HEK293 (cell line): ENCODE results near the gene SHMT2.

Source experiments
- GLIS1 ChIP-seq: fragments of 450-650 bp; formaldehyde crosslinking; IDR thresholded peaks from 2 replicates; pipeline ENCODE4 v1.5.1; 2016; ENCODE audit warnings: missing biosample characterization, missing genetic modification characterization
- KLF9 ChIP-seq: fragments of 450-650 bp; formaldehyde crosslinking; IDR thresholded peaks from 2 replicates; pipeline ENCODE4 v1.5.1; 2016; ENCODE audit warnings: missing biosample characterization, missing genetic modification characterization, low read depth
- ZBTB8A ChIP-seq: fragments of 450-650 bp; formaldehyde crosslinking; IDR thresholded peaks from 2 replicates; pipeline ENCODE4 v1.5.1; 2016; ENCODE audit warnings: missing biosample characterization, missing genetic modification characterization
- ZEB2 ChIP-seq: fragments of 450-650 bp; formaldehyde crosslinking; IDR thresholded peaks from 2 replicates; pipeline ENCODE4 v1.5.1; 2016; ENCODE audit warnings: missing biosample characterization, missing genetic modification characterization
- ZNF274 ChIP-seq, 2 experiments: fragments of 200-500 bp in 1 of 2; fragments of 450-650 bp in 1 of 2; sonication (Bioruptor generic) in 1 of 2; formaldehyde crosslinking in 1 of 2; IDR thresholded peaks; 2 replicates each; pipeline versions ENCODE4 v1.5.1 to v1.6.1; 2014 to 2016; ENCODE audit warnings: borderline replicate concordance in 1 of 2, inconsistent platforms in 1 of 2, low read length in 1 of 2, missing biosample characterization in 1 of 2, missing genetic modification characterization in 1 of 2
- ZNF341 ChIP-seq: fragments of 450-650 bp; formaldehyde crosslinking; IDR thresholded peaks from 2 replicates; pipeline ENCODE4; 2016; ENCODE audit warnings: low read depth, missing biosample characterization, missing genetic modification characterization
- ZNF654 ChIP-seq: fragments of 450-650 bp; formaldehyde crosslinking; IDR thresholded peaks from 2 replicates; pipeline ENCODE4 v1.5.1; 2016; ENCODE audit warnings: low read depth, missing biosample characterization, missing genetic modification characterization
- ZNF658 ChIP-seq: fragments of 450-650 bp; formaldehyde crosslinking; IDR thresholded peaks from 2 replicates; pipeline ENCODE4; 2016; ENCODE audit warnings: missing biosample characterization, missing genetic modification characterization
- ZNF660 ChIP-seq: fragments of 450-650 bp; IDR thresholded peaks from 2 replicates; pipeline ENCODE4 v1.5.1; 2018; ENCODE audit warnings: missing biosample characterization, mild to moderate bottlenecking, missing genetic modification characterization
- ZNF777 ChIP-seq: fragments of 450-650 bp; formaldehyde crosslinking; IDR thresholded peaks from 2 replicates; pipeline ENCODE4 v1.5.1; 2017; ENCODE audit warnings: missing biosample characterization, missing genetic modification characterization, borderline replicate concordance
- ZNF792 ChIP-seq: fragments of 450-650 bp; formaldehyde crosslinking; IDR thresholded peaks from 2 replicates; pipeline ENCODE4 v1.5.1; 2016; ENCODE audit warnings: missing biosample characterization, missing genetic modification characterization
- TF ChIP-seq, protein P1 (sequence below): fragments of 450-650 bp; formaldehyde crosslinking; IDR thresholded peaks from 2 replicates; pipeline ENCODE4 v1.5.1; 2016; ENCODE audit warnings: missing biosample characterization, missing genetic modification characterization
- TF ChIP-seq, protein P2 (sequence below): fragments of 450-650 bp; IDR thresholded peaks from 2 replicates; pipeline ENCODE4 v1.5.1; 2018; ENCODE audit warnings: missing biosample characterization, mild to moderate bottlenecking, missing genetic modification characterization
- TF ChIP-seq, protein P3 (sequence below): fragments of 450-650 bp; formaldehyde crosslinking; IDR thresholded peaks from 2 replicates; pipeline ENCODE4 v1.5.1; 2016; ENCODE audit warnings: missing biosample characterization, missing genetic modification characterization
- TF ChIP-seq, protein P4 (sequence below): fragments of 450-650 bp; formaldehyde crosslinking; IDR thresholded peaks from 2 replicates; pipeline ENCODE4 v1.5.1; 2017; ENCODE audit warnings: missing biosample characterization, missing genetic modification characterization
- TF ChIP-seq, protein P5 (sequence below): fragments of 450-650 bp; formaldehyde crosslinking; IDR thresholded peaks from 2 replicates; pipeline ENCODE4 v1.5.1; 2016; ENCODE audit warnings: missing biosample characterization, missing genetic modification characterization
- TF ChIP-seq, protein P6 (sequence below): fragments of 450-650 bp; formaldehyde crosslinking; IDR thresholded peaks from 2 replicates; pipeline ENCODE4 v1.5.1; 2016; ENCODE audit warnings: missing biosample characterization, missing genetic modification characterization

SHMT2 gene

DNA sequence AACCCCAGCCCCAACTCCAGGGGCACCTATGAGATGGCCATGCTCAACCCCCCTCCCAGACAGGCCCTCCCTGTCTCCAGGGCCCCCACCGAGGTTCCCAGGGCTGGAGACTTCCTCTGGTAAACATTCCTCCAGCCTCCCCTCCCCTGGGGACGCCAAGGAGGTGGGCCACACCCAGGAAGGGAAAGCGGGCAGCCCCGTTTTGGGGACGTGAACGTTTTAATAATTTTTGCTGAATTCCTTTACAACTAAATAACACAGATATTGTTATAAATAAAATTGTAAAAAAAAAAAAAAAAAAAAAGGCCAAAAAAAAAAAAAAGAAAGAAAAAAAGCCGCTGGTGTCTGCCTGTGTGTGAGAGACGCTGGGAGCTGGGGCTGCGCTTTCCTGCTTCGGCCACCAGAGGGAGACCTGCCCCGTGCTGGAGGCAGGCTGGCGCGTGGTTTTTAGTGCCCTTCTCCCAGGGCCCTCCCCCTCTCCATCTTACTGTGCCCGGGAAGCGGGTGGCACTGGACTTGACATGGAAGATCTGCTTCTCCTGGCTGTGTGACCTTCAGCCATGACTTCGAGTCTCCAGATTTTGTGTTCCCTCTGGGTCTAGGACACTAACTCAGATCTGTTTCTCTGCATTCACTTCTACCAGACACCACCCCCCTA is 16.3 kb upstream of the SHMT2 start (continued):
- TF ChIP-seq, protein P1, sequence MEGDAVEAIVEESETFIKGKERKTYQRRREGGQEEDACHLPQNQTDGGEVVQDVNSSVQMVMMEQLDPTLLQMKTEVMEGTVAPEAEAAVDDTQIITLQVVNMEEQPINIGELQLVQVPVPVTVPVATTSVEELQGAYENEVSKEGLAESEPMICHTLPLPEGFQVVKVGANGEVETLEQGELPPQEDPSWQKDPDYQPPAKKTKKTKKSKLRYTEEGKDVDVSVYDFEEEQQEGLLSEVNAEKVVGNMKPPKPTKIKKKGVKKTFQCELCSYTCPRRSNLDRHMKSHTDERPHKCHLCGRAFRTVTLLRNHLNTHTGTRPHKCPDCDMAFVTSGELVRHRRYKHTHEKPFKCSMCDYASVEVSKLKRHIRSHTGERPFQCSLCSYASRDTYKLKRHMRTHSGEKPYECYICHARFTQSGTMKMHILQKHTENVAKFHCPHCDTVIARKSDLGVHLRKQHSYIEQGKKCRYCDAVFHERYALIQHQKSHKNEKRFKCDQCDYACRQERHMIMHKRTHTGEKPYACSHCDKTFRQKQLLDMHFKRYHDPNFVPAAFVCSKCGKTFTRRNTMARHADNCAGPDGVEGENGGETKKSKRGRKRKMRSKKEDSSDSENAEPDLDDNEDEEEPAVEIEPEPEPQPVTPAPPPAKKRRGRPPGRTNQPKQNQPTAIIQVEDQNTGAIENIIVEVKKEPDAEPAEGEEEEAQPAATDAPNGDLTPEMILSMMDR (tag by site-specific recombination), result peak; percentile 81
- peak; percentile 85 for TF ChIP-seq GLIS1 (tag by site-specific recombination)
- peak; percentile 85 for TF ChIP-seq ZBTB8A
- peak; percentile 42 for TF ChIP-seq KLF9 (tag by site-specific recombination)
- 0 out of 2 replicates have a peak, but pooled peaks have one; percentile 71 for TF ChIP-seq ZNF660 (tag by site-specific recombination)
- TF ChIP-seq, protein P2, sequence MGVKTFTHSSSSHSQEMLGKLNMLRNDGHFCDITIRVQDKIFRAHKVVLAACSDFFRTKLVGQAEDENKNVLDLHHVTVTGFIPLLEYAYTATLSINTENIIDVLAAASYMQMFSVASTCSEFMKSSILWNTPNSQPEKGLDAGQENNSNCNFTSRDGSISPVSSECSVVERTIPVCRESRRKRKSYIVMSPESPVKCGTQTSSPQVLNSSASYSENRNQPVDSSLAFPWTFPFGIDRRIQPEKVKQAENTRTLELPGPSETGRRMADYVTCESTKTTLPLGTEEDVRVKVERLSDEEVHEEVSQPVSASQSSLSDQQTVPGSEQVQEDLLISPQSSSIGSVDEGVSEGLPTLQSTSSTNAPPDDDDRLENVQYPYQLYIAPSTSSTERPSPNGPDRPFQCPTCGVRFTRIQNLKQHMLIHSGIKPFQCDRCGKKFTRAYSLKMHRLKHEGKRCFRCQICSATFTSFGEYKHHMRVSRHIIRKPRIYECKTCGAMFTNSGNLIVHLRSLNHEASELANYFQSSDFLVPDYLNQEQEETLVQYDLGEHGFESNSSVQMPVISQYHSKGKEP, result peak; percentile 15; the same call in 1 of the 2 replicates
- TF ChIP-seq ZNF658 (tag by site-specific recombination), result no peak
- no peak for TF ChIP-seq ZNF274 (IDR thresholded peaks at IDR 0.05; ENCODE audit: low read length)
- TF ChIP-seq ZNF274 (tag by site-specific recombination; IDR thresholded peaks at IDR 0.05; ENCODE audit: borderline replicate concordance), result no peak
- 0 out of 2 replicates have a peak, but pooled peaks have one; percentile 35 for TF ChIP-seq ZEB2 (tag by site-specific recombination)
- peak; percentile 82 for TF ChIP-seq ZNF654 (tag by site-specific recombination)
- TF ChIP-seq ZNF341, result peak; percentile 63
- TF ChIP-seq ZNF777 (tag by site-specific recombination), result no peak
- TF ChIP-seq, protein P3, sequence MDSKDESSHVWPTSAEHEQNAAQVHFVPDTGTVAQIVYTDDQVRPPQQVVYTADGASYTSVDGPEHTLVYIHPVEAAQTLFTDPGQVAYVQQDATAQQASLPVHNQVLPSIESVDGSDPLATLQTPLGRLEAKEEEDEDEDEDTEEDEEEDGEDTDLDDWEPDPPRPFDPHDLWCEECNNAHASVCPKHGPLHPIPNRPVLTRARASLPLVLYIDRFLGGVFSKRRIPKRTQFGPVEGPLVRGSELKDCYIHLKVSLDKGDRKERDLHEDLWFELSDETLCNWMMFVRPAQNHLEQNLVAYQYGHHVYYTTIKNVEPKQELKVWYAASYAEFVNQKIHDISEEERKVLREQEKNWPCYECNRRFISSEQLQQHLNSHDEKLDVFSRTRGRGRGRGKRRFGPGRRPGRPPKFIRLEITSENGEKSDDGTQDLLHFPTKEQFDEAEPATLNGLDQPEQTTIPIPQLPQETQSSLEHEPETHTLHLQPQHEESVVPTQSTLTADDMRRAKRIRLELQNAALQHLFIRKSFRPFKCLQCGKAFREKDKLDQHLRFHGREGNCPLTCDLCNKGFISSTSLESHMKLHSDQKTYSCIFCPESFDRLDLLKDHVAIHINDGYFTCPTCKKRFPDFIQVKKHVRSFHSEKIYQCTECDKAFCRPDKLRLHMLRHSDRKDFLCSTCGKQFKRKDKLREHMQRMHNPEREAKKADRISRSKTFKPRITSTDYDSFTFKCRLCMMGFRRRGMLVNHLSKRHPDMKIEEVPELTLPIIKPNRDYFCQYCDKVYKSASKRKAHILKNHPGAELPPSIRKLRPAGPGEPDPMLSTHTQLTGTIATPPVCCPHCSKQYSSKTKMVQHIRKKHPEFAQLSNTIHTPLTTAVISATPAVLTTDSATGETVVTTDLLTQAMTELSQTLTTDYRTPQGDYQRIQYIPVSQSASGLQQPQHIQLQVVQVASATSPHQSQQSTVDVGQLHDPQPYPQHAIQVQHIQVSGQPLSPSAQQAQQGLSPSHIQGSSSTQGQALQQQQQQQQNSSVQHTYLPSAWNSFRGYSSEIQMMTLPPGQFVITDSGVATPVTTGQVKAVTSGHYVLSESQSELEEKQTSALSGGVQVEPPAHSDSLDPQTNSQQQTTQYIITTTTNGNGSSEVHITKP (tag by site-specific recombination), result peak; percentile 18; the same call in 1 of the 2 replicates
- TF ChIP-seq, protein P4, sequence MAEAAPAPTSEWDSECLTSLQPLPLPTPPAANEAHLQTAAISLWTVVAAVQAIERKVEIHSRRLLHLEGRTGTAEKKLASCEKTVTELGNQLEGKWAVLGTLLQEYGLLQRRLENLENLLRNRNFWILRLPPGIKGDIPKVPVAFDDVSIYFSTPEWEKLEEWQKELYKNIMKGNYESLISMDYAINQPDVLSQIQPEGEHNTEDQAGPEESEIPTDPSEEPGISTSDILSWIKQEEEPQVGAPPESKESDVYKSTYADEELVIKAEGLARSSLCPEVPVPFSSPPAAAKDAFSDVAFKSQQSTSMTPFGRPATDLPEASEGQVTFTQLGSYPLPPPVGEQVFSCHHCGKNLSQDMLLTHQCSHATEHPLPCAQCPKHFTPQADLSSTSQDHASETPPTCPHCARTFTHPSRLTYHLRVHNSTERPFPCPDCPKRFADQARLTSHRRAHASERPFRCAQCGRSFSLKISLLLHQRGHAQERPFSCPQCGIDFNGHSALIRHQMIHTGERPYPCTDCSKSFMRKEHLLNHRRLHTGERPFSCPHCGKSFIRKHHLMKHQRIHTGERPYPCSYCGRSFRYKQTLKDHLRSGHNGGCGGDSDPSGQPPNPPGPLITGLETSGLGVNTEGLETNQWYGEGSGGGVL (tag by site-specific recombination), result peak; percentile 4; the same call in 1 of the 2 replicates
- TF ChIP-seq, protein P5, sequence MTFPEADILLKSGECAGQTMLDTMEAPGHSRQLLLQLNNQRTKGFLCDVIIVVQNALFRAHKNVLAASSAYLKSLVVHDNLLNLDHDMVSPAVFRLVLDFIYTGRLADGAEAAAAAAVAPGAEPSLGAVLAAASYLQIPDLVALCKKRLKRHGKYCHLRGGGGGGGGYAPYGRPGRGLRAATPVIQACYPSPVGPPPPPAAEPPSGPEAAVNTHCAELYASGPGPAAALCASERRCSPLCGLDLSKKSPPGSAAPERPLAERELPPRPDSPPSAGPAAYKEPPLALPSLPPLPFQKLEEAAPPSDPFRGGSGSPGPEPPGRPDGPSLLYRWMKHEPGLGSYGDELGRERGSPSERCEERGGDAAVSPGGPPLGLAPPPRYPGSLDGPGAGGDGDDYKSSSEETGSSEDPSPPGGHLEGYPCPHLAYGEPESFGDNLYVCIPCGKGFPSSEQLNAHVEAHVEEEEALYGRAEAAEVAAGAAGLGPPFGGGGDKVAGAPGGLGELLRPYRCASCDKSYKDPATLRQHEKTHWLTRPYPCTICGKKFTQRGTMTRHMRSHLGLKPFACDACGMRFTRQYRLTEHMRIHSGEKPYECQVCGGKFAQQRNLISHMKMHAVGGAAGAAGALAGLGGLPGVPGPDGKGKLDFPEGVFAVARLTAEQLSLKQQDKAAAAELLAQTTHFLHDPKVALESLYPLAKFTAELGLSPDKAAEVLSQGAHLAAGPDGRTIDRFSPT (tag by site-specific recombination), result peak; percentile 96
- TF ChIP-seq ZNF792 (tag by site-specific recombination), result no peak
- TF ChIP-seq, protein P6, sequence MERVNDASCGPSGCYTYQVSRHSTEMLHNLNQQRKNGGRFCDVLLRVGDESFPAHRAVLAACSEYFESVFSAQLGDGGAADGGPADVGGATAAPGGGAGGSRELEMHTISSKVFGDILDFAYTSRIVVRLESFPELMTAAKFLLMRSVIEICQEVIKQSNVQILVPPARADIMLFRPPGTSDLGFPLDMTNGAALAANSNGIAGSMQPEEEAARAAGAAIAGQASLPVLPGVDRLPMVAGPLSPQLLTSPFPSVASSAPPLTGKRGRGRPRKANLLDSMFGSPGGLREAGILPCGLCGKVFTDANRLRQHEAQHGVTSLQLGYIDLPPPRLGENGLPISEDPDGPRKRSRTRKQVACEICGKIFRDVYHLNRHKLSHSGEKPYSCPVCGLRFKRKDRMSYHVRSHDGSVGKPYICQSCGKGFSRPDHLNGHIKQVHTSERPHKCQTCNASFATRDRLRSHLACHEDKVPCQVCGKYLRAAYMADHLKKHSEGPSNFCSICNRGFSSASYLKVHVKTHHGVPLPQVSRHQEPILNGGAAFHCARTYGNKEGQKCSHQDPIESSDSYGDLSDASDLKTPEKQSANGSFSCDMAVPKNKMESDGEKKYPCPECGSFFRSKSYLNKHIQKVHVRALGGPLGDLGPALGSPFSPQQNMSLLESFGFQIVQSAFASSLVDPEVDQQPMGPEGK (tag by site-specific recombination), result peak; percentile 73
